Kidney (tissue), 14 donors: ENCODE results near the gene ATXN10. TPM values are rescaled to one million over a fixed set of nuclear protein-coding genes. Genes with fewer than 3 reads are reported as not detected.

Experiments used
- DNase-seq, 5 donors: peaks; one replicate each; pipeline ENCODE4 v3.0.0-alpha.2; 2013 to 2020
- FAIRE-seq: peaks from 2 replicates; lab custom pipeline; 2012; peaks lifted over from hg19 to GRCh38; lab: Jason Lieb, UNC
- H3K27ac ChIP-seq, 2 donors: one replicate each; pipeline ENCODE4 v1.7.0; 2013; ENCODE audit warnings: low read depth in 2 of 2, low read length in 2 of 2, inconsistent platforms in 1 of 2
- H3K27me3 ChIP-seq: one replicate; pipeline ENCODE4 v1.7.1; 2013; ENCODE audit warnings: low read length, inconsistent platforms; ENCODE audit not compliant: control insufficient read depth, insufficient read depth
- H3K36me3 ChIP-seq, 3 donors: one replicate each; pipeline versions ENCODE4 v1.7.0 to v1.7.1; 2013; ENCODE audit warnings: low read length in 3 of 3, control low read depth in 1 of 3, inconsistent platforms in 1 of 3; ENCODE audit not compliant: insufficient read depth in 3 of 3, control insufficient read depth in 2 of 3
- H3K4me1 ChIP-seq, 3 donors: one replicate each; pipeline versions ENCODE4 v1.7.0 to v1.7.1; 2013; ENCODE audit warnings: low read length in 3 of 3, inconsistent platforms in 1 of 3, low read depth in 1 of 3; ENCODE audit not compliant: control insufficient read depth in 2 of 3, insufficient read depth in 2 of 3
- H3K4me3 ChIP-seq, 3 donors: one replicate each; pipeline versions ENCODE4 v1.7.0 to v1.8.1; 2013; ENCODE audit warnings: low read length in 3 of 3, control low read depth in 1 of 3, inconsistent platforms in 1 of 3
- H3K9ac ChIP-seq, 3 donors: one replicate each; pipeline versions ENCODE4 v1.7.0 to v1.7.1; 2013; ENCODE audit warnings: low read length in 3 of 3, control low read depth in 1 of 3, inconsistent platforms in 1 of 3
- H3K9me3 ChIP-seq, 3 donors: one replicate each; pipeline versions ENCODE4 v1.7.0 to v1.7.1; 2013; ENCODE audit warnings: low read length in 3 of 3, control low read depth in 1 of 3, inconsistent platforms in 1 of 3; ENCODE audit not compliant: control insufficient read depth in 2 of 3, insufficient read depth in 1 of 3
- intact Hi-C: fragments of 100-400 bp; cut with DNase I; formaldehyde crosslinking; loops from one replicate; pipeline ENCODE4 v1.11.1; 2022
- polyA plus RNA-seq: library from polyadenylated mRNA; stranded (reverse); fragments of 350-450 nt; fragmentation: Illumina TruSeq; extraction: RNeasy Lipid Tissue Mini Kit (QIAGEN cat#74804); gene quantifications from one replicate; pipeline ENCODE4 v1.2.3, GENCODE V29; 2014; ENCODE audit warnings: low read depth, low replicate concordance; ENCODE audit not compliant: insufficient read depth
- total RNA-seq: library from RNA; stranded (reverse); fragmentation: NEBNext Ultra II Directional; extraction: Animal tissue kit (Norgen Biotek cat#: 25700); gene quantifications from one replicate; pipeline ENCODE4 v1.2.1, GENCODE V29; 2021
- TF ChIP-seq, protein P1 (sequence below): IDR thresholded peaks from 3 replicates; pipeline ENCODE4 v1.5.1; 2012; ENCODE audit warnings: mild to moderate bottlenecking, moderate library complexity, borderline replicate concordance; ENCODE audit not compliant: insufficient read depth; ENCODE audit errors: extremely low read depth
- donor health status: control.
- donor health status: control.
- donor health status: control.
- donor health status: control.
- donor health status: control.
- donor health status: DM: yes; HTN: yes; CAD: no.
- donor health status: Normal renal cell carcinoma (clear cell type).

ATXN10 gene
- total and polyA plus RNA-seq, 2 donors from 2014 or later, result 121 to 142 TPM

DNA sequence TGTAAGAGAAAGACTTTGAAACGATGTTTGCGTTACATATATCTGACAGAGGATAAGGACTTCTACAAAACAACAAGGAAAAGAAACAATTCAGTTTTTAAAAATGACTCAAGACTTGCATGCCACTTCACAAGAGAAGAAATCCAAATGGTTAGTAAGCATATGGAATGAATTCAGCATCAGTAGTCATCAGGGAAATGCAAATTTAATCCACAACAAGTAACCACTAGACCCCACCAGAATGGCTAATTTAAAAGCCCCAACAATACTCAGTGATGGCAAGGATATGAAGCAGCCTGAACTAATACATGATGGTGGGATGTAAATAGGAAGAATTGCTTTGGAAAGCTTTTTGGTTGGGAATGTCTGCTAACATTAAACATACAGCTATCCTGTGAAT, 142.6 kb downstream of the ATXN10 start:
- Histone ChIP-seq H3K9me3 (no peaks in the 10 kb centered on the region), H3K27me3 (no peaks in the 10 kb centered on the region), H3K36me3 (peaks cover 7 to 16% (median 9%) of the 10 kb centered on the region in 3 donors), H3K4me3 (no peak overlapping the region), H3K27ac (no peak overlapping the region), H3K4me1 (peaks cover 0 to 9% (median 3%) of the 10 kb centered on the region in 3 donors), H3K9ac (no peak overlapping the region)
- intact Hi-C loops, result no loop called here
- TF ChIP-seq, protein P1, sequence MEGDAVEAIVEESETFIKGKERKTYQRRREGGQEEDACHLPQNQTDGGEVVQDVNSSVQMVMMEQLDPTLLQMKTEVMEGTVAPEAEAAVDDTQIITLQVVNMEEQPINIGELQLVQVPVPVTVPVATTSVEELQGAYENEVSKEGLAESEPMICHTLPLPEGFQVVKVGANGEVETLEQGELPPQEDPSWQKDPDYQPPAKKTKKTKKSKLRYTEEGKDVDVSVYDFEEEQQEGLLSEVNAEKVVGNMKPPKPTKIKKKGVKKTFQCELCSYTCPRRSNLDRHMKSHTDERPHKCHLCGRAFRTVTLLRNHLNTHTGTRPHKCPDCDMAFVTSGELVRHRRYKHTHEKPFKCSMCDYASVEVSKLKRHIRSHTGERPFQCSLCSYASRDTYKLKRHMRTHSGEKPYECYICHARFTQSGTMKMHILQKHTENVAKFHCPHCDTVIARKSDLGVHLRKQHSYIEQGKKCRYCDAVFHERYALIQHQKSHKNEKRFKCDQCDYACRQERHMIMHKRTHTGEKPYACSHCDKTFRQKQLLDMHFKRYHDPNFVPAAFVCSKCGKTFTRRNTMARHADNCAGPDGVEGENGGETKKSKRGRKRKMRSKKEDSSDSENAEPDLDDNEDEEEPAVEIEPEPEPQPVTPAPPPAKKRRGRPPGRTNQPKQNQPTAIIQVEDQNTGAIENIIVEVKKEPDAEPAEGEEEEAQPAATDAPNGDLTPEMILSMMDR, result no peak
- FAIRE-seq (no peak), DNase-seq (no peak)

DNA sequence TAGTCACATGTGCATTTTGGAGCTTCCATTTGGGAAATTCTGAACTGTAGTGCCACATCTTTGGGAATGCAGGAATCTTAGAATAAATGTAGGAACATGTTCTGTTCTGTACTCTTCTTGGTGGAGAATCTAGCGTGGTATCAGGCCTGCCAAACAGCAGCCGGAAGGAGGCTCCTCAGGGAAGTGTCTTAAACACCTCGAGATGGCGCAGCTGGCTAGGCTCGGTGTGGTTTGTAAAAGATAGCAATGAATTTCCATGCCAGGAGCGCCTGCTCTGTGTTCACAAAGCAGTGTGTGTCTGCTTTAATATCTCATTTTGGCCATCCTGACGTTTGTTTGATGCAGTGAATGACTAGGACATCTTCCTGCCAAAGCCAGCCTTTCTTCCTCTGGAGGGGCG, 145.1 kb downstream of the ATXN10 start:
- Histone ChIP-seq H3K27ac (no peak overlapping the region), H3K4me3 (no peak overlapping the region), H3K9ac (no peak overlapping the region), H3K36me3 (peaks cover 2 to 10% (median 4%) of the 10 kb centered on the region in 3 donors), H3K27me3 (no peaks in the 10 kb centered on the region), H3K9me3 (no peaks in the 10 kb centered on the region), H3K4me1 (peaks cover 0 to 9% (median 3%) of the 10 kb centered on the region in 3 donors)
- TF ChIP-seq, protein P1, result no peak
- FAIRE-seq (no peak), DNase-seq (no peak)
- intact Hi-C loops, result no loop called here

DNA sequence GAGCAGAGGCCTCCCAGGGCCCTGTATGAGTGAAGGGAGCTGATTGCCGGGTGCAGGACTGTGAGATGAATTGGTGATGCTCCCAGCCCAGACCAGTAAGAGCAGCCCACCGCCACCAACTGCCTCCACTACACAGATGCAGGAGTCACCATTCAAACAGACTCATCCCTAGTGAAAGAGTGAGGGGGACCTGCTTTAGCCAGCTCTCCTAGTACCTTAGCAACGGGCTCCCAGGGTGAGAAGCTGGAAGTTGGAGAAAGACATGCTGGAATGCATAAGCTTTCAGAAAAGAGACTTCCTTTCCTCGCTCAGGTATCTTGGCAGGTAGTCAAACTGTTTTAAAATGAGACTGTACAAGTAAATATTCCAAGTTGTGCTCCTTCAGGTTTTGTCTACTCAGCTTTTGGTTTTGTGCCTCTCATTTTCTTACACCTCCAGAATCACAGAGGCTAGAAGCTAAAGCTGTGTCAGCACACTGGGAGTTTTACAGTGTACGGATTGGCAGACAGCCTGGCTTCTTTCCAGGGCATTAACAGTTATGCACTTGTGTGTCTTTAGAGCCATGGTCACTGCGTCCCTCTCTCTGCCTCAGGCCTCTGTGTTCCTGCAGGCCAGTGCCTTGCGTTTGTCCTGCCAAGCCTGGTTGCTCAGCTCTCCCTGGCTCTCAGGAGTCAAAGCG, 146.2 kb downstream of the ATXN10 start:
- no peak overlapping the region for H3K9ac ChIP-seq
- intact Hi-C loops, result no loop called here
- H3K36me3 ChIP-seq, result peaks cover 0 to 7% (median 4%) of the 10 kb centered on the region in 3 donors
- TF ChIP-seq, protein P1, result no peak
- DNase-seq, result peak in 4 of 5 donors; percentile 43 to 83 (median 66)
- H3K4me1 ChIP-seq, result peaks cover 0 to 9% (median 3%) of the 10 kb centered on the region in 3 donors
- FAIRE-seq, result peak; percentile 6
- no peak overlapping the region for H3K4me3 ChIP-seq
- H3K9me3 ChIP-seq, result no peaks in the 10 kb centered on the region
- H3K27me3 ChIP-seq, result no peaks in the 10 kb centered on the region
- no peak overlapping the region for H3K27ac ChIP-seq
